Sciatic nerve (tissue), 2 donors: ENCODE results near the gene INPP5A. TPM values are rescaled to one million over a fixed set of nuclear protein-coding genes. Genes with fewer than 3 reads are reported as not detected.
"Not testable (repeated sequence)": the region's sequence is repeated elsewhere in the genome, so short reads cannot be mapped to it uniquely, and the experiment has no call there.

Experiments
- ATAC-seq: fragments of 200-7000 bp; cut with Tn5 transposase; one replicate; pipeline ENCODE4 v1.9.1; 2020; ENCODE audit warnings: mild to moderate bottlenecking, moderate library complexity
- DNase-seq: peaks from one replicate; pipeline ENCODE4 v3.0.0-alpha.2; 2020; ENCODE audit warnings: low spot score
- intact Hi-C: fragments of 100-400 bp; cut with DNase I; formaldehyde crosslinking; loops from one replicate; pipeline ENCODE4 v1.14.2; 2022
- total RNA-seq: library from RNA; stranded (reverse); fragmentation: NEBNext Ultra II Directional; extraction: Animal tissue kit (Norgen Biotek cat#: 25700); gene quantifications from one replicate; pipeline ENCODE4 v1.2.1, GENCODE V29; 2021
- donor health status: DM: no; HTN: no; CAD: no.
- donor health status: DM: no; HTN: no; CAD: no.

Gene INPP5A
- total RNA-seq, 1 donor from 2014 or later, result 54.3 TPM

DNA sequence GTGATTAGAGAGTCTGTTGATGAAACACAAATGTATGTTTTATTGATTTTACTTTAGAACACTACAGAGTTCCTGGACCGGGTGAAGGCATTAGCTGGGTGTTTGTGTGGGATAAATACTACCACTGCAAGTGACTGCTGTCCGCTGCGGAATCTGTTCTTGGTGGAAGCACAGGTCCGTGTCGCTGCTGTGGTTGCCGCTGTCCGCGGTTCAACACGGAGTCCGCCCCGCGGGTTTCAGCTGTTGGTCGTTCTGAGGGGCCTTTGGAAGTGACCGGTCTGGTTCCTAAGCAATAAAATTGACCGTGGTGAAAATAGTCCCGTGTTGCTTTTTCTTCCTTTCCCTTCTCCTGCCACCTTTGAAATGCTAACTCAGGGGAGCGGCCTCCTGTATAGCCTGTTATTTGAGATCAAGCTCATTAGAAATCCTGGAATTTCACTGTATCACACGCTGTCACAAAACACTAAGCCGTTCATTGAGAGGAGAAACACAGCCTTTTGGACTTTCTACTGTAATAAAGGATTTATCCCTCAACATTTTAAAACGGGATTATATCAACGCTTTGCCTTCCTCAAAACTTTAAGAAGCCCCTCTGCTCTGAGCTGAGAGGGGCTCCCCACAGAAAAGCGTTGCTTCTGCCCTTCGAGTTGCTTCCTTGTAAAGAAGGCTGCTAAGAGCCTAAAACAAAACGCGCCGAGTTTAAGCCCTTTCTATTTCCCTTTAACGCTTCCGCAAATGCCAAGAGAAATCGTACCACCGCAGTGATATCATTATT lies 245.8 kb downstream of the INPP5A start:
- DNase-seq (no peak), ATAC-seq (no peak)
- intact Hi-C loops, result no loop called here

- DNase-seq, result no peak
- no peak for ATAC-seq
- intact Hi-C loops, result no loop called here
These were observed 246.6 kb downstream of the INPP5A start for GRCh38 chr10:132783940-132784865.

DNA sequence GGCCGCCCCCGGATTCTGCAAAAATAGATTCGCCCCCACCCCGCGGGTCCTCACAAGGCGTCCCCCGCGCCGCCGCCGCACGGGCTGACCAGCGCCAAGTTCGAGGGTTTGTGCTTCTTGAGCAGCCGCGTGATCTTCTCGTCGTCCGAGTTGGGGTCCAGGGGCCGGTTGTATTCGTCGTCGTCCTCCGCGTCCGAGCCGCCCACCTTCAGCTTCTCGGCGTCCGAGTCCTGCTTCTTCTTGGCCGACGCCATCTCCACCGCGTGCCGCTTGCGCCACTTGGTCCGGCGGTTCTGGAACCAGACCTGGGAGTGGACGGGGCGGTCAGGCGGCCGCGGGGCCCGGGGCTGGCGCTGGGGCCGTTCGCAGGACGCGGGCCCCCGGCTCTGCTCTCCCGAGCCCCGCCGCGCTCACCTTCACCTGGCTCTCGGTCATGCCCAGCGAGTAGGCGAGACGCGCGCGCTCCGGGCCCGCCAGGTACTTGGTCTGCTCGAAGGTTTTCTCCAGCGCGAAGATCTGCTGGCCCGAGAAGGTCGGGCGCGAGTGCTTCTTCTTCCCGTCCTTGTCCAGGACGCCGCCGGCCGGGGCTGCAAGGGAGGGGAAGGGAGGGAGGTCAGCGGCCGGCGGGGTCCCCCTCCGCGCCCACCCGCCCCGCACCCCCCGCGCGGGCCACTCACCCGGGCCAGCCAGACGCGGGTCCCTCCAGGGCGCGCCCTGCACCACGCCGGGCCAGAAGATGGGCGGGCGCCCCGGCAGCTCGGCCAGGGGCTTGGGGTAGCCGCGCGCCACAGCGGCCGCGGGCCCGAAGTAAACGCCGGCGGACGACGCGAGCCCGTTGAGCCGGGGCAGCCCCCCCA lies 247.5 kb downstream of the INPP5A start:
- DNase-seq (no peak), ATAC-seq (no peak)

DNA sequence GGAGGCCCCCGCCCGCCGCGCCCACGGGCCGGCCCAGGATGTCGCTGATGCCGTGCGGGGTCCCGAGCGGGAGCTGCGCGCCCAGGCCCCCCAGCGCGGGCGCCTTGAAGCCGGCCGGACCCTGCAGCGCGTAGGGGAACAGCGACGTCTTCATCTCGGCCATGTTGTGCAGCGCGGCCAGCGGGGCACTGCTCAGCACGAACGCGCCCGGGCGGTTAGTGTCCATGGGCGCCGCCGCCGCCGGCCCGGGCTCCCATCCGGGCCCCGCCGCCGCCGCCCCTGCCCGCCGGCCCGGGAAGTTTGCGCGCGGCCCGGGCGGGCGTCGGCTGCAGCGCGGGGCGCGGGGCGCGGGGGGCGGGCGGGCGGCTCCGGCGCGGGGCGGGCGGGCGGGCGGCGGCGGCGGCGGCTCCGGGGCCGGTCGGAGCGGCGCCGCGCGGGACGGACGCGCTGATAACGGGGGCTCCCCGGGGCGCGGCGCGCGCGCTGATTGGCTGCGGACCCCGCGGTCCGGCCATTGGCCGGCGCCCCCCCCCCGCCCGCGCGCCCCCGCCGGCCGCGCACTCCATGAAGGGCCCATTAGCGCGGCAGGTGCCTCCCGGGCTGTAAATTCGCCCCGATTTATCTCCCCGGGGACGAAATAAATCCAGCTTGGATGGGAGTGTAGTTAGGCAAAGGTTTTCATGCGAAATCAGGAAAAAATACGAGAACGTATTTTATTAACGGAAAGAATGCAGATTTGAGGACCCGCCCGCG lies 248.3 kb downstream of the INPP5A start, which contains the start of gene NKX6-2:
NKX6-2 (minus strand) TSS at position 425 of the 753 bp plus-strand sequence; CDS start at position 226, 199 bp downstream.
- intact Hi-C loops, result loop anchor here (5.0 kb wide), 1 partner anchor 134 kb away; no protein-coding TSS in a partner anchor

More for the DNA sequence above, 247.5 kb downstream of the INPP5A start:
- intact Hi-C loops, result loop anchor here (5.0 kb wide), 1 partner anchor 133 kb away; no protein-coding TSS in a partner anchor

DNA sequence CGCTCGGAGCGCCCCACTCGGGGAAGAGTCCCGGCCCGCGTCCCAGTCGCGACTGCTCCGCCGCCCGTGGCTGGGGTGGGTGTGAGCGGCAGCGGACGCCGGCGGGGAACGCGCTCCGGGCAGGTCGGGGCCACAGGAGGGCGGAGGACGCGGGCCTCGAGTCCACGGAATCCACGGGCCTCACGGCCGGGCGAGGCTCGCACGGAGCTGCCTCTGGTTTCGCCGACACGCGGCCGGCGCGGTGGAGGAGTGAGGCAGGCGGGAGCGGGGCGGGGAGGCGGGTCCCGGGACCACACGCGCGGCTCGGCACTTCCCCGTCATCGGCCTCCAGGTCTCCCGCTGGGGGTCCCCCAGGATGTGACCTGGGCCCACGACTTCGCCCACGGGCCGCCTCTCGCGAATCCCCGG lies 248.9 kb downstream of the INPP5A start:
- intact Hi-C loops, result loop anchor here (5.0 kb wide), 1 partner anchor 134 kb away; no protein-coding TSS in a partner anchor
- ATAC-seq (no peak), DNase-seq (no peak)

More for the DNA sequence above, 248.3 kb downstream of the INPP5A start, which contains the start of gene NKX6-2:
- ATAC-seq (no peak), DNase-seq (no peak)

DNA sequence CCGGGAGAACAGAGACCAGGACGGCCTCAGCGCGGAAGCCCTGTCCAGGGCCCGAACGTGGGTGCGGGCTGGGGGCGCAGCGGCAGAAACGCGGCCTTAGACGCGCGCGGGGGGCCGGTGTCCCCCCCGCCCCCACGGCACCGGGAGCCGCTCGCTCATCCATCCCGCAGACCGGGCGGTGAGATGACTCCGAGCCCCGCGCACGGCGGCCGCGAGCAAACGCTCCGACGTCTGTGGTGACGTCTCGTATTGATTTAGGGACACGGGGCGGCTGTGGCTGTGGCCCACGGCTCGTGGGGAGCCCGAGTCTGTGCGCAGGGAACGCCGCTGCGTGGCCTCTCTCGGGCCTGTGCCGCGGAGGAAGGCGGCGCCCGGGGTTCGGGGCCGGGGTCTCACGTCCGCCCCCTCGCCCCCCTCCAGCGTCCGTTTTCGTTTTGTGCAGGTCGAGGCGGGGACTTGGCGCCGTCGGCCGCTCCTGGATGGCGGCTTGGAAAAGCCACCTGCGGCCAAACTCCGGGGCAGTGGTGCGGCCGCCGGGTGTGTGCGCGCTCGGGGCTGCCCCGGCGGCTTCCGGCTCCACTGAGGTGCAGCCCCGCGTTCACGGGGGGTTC lies 249.4 kb downstream of the INPP5A start:
- DNase-seq (no peak), ATAC-seq (no peak)
- intact Hi-C loops, result loop anchor here (5.0 kb wide), 1 partner anchor 135 kb away; no protein-coding TSS in a partner anchor

DNA sequence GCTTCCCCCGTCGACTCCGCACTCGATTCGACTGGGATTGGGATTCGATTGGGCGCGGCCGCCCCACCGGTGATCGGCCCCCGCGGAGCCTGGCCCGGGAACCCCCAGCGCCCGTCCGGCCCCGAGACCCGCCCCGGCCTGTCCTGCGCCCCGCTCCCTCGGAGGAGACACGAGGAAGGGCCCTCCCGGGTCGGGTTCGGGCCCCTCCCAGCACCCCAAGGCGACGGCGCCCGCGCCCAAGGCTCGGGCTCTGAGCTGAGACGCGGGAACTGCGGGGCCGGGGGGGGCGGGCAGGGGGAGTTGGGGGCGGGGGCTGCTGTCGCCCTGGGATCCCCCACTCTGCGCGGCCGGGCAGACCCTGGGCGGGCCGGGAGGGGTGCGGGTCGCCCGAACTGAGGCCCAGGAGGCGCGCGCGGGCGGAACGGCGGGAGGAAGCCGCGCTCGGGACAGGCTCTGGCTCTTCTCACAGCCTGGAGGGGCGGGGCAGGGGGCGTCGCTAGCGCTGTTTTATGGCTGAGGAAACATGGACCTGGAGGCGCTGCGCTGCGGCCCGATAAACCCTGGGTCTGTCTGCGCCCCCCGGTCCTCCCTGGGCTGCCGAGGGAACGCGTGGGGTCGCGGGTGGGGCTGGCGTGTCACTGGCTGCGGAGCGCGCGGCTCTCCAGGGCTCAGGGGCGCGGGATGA lies 250.1 kb downstream of the INPP5A start:
- DNase-seq (no peak), ATAC-seq (no peak)
- intact Hi-C loops, result loop anchor here (5.0 kb wide), 1 partner anchor 135 kb away; no protein-coding TSS in a partner anchor

- intact Hi-C loops, result loop anchor here (5.0 kb wide), 1 partner anchor 136 kb away; no protein-coding TSS in a partner anchor
- peak; percentile 31 for ATAC-seq
These were observed 250.7 kb downstream of the INPP5A start for GRCh38 chr10:132788180-132788830.

DNA sequence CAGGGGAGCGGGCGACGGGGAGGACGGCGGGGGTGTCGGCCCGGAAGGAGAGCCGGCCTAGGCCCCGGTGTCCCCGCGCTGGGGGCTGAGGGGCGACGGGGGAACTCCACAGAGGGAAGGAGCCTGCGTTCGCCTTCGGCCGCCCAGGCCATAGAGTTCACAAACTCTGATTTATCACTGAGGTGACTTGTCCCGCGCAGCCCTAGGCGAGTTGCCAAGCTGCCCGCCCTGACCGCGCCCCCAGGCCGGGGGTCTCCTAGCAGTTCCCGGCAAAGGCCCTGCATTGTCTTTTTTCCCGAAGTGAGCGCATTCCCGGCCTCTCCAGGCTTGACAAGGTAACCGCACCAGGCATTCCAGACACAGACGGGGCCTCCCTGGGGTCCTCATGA lies 251.2 kb downstream of the INPP5A start:
- ATAC-seq, result no peak
- intact Hi-C loops, result loop anchor here (5.0 kb wide), 1 partner anchor 137 kb away; no protein-coding TSS in a partner anchor
- DNase-seq, result no peak

More at GRCh38 chr10:132788180-132788830, 250.7 kb downstream of the INPP5A start:
- no peak for DNase-seq

DNA sequence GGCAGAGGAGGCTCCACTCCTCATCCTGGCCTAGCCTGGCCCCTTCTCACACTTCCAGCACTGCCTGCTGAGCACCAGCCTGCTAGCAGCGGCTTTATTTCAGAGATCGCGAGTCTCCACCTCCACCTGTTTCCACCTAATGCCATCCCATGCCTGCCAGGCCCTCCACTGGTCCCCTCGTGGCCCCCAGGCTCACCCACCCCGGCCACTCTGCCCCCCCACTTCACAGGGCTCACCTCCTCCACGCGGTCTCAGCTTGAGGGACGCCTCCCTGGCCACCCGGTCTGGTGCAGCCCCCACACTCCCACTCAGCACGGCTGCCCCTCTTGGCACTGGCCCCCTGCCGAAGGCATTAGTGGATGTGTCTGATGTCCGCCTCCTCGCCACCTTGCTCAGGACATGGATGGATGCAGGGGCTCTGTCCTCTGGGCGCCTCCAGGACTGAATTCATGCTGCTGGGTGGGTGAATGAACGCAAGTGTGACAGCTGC lies 252.1 kb downstream of the INPP5A start:
- DNase-seq (no peak), ATAC-seq (no peak)
- intact Hi-C loops, result loop anchor here (5.0 kb wide), 1 partner anchor 137 kb away; no protein-coding TSS in a partner anchor

GRCh38 chr10:132790470-132790869 lies 252.9 kb downstream of the INPP5A start:
- DNase-seq, result no peak
- intact Hi-C loops, result no loop called here
- ATAC-seq, result no peak

DNA sequence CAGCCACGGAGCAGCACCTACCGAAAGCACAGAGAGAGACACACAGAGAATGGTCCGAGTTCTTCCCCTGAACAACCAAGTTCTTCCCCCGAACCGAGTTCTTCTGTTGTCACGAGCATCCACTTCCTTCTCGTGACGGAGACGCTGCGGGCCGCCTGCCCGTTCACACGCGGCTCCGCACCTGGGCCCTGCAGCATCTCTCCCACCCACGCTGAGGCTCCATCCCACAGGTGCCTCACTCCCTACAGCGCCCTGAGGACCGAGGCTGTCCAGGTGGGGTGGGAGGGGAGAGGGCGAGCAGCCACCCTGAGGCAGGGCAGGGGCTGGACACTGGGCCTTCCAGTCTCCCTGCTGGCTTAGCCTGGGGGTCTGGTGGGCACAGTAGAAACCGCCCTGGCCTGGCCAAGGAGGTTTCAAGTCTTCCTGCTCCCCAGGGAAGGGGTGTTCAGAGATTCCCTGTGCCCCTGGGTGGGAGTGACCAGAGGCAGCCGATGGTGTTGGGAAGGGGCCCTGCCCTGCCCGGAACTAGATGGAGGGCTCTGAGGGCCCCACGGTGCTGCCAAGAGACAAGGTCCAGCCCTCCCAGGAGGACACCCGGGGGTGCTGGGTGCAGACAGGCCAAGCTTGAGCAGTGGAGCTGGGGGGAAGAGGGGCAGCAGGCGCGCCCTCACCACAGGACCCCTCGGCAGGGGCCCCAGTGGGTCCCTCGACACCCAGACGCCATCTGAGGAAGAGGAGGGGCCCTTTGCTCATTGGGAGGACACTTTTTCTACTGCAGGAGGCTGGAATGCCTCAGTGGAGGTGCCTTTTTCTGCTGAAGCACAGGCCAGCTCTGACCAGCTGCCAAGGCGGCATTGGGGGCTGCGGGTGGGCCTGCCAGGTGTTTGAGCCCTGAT lies 253.6 kb downstream of the INPP5A start:
- DNase-seq, result no peak
- intact Hi-C loops, result no loop called here
- no peak for ATAC-seq

DNA sequence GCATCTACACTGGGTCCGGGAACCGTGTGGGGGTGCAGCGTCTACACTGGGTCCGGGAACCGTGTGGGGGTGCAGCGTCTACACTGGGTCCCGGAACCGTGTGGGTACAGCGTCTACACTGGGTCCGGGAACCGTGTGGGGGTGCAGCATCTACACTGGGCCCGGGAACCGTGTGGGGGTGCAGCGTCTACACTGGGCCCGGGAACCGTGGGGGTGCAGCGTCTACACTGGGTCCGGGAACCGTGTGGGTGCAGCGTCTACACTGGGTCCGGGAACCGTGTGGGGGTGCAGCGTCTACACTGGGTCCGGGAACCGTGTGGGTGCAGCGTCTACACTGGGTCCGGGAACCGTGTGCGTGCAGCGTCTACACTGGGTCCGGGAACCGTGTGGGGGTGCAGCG lies 254.5 kb downstream of the INPP5A start:
- intact Hi-C loops, DNase-seq, ATAC-seq: not testable (repeated sequence)

DNA sequence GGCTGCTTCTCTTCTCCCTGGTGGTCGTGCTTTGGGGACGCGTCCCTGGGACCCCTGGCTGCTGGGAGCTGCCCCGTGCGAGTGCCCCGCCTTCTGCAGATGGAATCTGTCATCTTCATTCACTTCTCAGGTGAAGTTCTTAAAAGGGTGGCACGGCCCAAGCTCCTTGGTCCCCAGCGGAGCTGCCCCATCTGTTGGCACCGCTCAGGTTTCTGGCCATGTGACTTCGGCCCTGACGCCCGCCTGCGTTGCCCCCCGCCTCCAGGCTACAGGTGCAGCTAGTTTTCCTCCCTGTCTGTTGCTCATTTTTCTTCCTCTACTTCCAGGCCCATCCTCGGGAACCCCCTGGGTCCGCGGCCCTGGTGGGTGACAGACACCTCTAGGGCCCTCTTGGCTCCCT lies 255.2 kb downstream of the INPP5A start:
- DNase-seq (no peak), ATAC-seq (no peak)
- intact Hi-C loops, result no loop called here

DNA sequence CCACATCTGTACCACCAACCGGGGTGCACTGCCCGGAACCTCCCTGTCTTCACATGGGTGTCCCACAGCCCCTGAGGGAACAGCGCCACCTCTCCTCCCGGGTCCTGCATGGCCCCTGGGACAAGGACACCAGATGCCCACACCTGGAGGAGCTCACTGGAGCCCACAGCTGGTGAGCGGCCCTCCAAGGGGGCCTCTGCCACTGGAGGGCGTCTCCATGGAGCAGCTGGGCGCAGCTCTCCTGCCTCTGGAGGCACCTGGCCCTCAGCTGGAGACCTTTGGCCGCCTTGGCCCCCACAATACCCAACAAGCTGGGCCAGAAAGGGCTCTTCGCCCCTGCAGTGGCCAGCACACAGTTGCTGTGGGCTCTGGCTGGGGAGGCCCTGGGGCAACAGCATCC lies 255.6 kb downstream of the INPP5A start:
- ATAC-seq, result no peak
- intact Hi-C loops, result no loop called here
- no peak for DNase-seq
